OCI-LY3 (cell line): Measurements from ENCODE around the gene ADCY5.

Experiments
- EZH2phosphoT487 ChIP-seq: fragments of 200-600 bp; shearing (Covaris generic); IDR thresholded peaks from 2 replicates; pipeline ENCODE4 v1.6.1; 2018; ENCODE audit warnings: antibody characterized with exemption, mixed run types, low read depth
- TF ChIP-seq, protein P1 (sequence below): fragments of 200-600, 300-600 bp; sonication (generic); IDR thresholded peaks from 2 replicates; pipeline ENCODE4 v1.5.1; 2014; ENCODE audit warnings: antibody characterized with exemption, low read length, low read depth

DNA sequence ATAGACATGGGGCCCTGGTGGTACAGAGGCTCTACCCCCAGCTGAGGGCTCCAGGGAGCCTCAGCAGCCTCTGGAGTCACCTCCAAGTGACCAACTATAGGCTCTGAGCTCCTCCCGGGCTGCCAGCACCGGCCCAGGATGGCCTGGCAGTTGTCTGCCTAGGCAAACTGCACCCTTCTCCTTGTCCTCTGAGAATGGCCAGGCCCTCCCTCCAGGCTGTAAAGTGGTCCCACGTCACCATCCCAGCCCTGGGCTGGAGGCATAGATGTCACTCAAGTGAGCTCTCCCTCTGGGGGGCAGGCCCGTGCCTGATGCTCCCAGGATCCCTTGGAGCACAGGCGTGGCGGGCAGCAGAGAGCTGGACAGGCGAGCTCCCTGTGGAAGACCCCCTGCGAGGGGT lies 127.1 kb downstream of the ADCY5 start:
- TF ChIP-seq, protein P1, sequence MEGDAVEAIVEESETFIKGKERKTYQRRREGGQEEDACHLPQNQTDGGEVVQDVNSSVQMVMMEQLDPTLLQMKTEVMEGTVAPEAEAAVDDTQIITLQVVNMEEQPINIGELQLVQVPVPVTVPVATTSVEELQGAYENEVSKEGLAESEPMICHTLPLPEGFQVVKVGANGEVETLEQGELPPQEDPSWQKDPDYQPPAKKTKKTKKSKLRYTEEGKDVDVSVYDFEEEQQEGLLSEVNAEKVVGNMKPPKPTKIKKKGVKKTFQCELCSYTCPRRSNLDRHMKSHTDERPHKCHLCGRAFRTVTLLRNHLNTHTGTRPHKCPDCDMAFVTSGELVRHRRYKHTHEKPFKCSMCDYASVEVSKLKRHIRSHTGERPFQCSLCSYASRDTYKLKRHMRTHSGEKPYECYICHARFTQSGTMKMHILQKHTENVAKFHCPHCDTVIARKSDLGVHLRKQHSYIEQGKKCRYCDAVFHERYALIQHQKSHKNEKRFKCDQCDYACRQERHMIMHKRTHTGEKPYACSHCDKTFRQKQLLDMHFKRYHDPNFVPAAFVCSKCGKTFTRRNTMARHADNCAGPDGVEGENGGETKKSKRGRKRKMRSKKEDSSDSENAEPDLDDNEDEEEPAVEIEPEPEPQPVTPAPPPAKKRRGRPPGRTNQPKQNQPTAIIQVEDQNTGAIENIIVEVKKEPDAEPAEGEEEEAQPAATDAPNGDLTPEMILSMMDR = no peak
- no peak for TF ChIP-seq EZH2phosphoT487
